HG02840 (cell line): ENCODE results near the gene HSPB7.
"Not testable (repeated sequence)": the region's sequence is repeated elsewhere in the genome, so short reads cannot be mapped to it uniquely, and the experiment has no call there.

Experiments used
- ATAC-seq: cut with Tn5 transposase; IDR thresholded peaks from one replicate; pipeline ENCODE4 v1.9.1; 2021; ENCODE audit warnings: mild to moderate bottlenecking, moderate library complexity, moderate number of reproducible peaks; ENCODE audit not compliant: unreplicated experiment, low FRiP score

Gene HSPB7

DNA sequence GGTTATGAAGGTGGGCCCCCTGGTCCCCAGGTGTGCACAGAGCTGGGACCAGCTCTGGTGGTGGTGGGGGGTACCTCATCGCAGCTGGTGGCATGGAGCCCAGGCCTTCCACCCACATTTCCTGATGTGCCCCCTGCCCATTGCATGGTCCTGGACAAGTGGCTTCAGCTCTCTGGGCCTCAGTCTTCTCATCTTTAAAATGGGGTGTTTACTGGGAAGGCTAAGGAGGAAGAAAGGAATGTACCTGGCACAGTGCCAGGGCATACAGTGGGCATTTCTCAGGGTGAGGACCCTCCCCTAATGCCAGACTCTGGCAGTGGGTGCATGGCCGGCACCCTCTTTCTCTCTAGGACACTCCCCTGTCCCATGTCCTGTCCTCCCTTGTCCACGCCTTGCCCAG, 33.2 kb upstream of the HSPB7 start:
- no peak for ATAC-seq

DNA sequence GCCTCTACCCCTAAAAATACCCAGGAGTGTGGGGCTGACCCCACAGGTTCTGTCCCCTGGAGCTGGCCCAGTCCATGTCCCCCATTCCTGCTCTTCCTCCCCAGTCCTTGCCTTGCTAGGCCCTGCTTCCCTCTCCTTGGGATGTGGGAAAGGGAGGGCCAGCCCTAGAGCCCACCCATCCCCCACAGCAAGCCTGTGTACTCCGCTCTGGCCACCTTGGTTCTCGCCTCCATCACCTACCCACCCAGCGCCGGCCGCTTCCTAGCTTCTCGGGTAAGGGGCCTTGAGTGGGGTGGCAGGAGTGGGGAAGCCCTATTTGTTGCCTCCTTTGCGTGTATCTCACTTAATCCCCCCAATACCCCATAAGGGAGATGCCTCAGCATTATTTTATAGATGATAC, 32.5 kb upstream of the HSPB7 start:
- ATAC-seq, result no peak

DNA sequence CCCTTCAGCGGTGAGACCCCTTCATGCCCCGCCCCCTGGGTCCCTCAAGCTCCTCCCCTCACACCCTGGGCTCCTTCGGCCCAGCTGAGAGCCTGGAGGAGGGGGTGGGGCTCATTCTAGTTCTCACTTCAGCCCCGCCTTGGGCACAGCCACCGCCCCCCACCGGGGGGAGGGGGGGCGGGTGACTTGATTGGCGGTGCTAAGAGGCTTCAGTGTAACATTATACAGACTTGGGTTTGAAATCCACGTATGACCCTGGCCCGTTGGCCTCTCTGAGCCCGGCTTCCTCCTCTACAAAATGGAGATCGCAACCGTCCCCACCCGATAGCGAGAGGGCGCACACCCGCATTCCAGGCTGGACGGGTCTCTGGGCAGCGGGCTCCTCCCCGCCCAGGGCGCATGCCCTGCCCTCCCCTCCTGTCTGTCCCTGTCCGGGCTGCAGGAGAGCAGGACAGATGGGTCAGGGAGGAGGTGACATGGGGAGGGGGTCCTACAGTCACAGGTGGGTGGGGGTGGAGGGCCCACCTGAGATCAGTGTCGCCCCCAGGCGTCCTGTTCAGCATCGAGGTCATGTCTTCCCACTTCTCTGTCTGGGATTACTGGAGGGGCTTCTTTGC, 30.8 kb upstream of the HSPB7 start:
- ATAC-seq, result no peak

- no peak for ATAC-seq
These were observed 30.1 kb upstream of the HSPB7 start for GRCh38 chr1:16047791-16048475.

- ATAC-seq, result no peak
These were observed 29.0 kb upstream of the HSPB7 start for GRCh38 chr1:16046842-16047241.

DNA sequence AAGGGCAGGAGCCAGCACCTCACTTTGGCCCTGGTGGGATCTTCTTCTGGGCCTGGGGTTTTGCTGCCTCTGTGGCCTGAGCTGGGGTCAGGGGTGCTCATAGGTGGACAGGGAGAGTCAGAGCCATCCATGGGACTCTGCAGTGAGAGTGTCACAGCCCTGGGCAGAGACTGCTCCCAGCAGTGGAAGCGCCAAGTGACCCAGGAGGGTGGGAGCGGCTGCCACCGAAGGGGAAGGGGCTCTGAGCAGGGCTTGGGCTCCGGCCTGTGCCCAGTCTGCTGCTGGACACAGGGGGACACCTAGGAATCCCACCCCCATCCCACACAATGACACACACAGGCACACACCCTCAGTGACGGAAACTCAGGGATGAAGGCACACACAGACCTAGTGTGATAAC, 26.1 kb upstream of the HSPB7 start:
- no peak for ATAC-seq

DNA sequence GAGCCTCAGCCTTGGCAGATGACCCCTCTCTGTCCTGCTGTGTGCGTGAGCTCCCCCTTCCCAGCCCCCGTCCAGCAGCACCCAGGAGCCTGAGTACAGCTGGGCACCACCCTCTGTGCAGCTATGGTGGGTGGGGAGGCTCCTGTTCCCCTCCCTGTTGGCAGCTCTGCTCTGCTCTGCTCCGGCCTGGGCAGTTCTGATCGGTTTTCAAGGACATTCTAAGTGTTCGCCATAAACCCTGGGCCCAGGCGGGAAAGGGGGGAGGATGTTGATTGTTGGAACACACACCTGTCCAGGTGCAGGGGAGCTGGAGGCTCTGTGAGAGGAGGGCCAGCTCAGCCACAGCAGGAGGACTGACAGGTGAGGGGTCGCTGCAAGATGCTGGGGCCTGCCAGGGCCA, 25.7 kb upstream of the HSPB7 start, which contains the start of gene CLCNKB:
CLCNKB (plus strand) TSS at position 262 of the 400 bp plus-strand sequence. CDS start 711 bp downstream, outside the sequence.
- ATAC-seq, result no peak

DNA sequence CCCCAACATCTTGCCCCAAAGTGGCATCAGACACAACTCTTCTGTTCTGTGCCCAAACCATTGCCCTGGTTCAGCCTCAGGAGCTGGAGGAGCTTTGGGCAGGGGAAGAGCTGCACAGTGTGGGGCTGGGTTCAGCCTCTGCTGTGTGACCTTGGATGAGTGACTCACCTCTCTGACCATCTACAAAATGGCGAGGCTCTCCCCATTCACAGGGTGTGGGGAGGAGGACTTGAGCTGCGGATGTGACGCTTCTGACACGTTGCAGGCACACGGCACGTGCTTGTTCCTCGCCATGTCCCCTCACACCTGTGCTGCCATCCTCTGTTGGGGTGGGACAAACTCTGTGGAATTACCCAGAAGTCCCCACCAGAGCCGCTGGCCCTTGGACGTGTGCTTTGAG, 24.8 kb upstream of the HSPB7 start:
- ATAC-seq, result not testable (repeated sequence)

GRCh38 chr1:16042096-16042495, 24.3 kb upstream of the HSPB7 start:
- ATAC-seq, result no peak

- no peak for ATAC-seq
These were observed 23.4 kb upstream of the HSPB7 start for GRCh38 chr1:16041200-16041599.

DNA sequence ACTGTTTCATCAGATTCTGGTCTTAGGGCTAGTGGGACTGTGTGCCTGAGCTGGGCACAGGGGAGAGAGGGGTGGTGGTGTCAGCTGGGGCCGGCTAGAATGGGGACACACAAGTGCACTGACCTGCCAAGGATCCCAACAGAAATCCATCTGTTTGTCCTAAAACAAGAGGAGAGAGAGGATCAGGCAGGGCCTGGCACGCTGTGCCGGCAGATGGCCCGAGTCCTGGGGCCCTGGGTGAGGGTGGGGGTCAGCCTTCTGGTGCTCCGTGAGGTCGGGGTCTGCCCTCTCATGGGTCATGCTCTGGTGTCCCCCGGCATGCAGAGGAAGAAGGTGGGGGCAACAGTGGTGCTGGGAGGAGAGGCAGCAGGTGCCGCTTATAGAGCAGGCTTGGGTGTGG, 22.0 kb upstream of the HSPB7 start:
- ATAC-seq, result not testable (repeated sequence)

- no peak for ATAC-seq
These were observed 20.7 kb upstream of the HSPB7 start for GRCh38 chr1:16038620-16038912.

DNA sequence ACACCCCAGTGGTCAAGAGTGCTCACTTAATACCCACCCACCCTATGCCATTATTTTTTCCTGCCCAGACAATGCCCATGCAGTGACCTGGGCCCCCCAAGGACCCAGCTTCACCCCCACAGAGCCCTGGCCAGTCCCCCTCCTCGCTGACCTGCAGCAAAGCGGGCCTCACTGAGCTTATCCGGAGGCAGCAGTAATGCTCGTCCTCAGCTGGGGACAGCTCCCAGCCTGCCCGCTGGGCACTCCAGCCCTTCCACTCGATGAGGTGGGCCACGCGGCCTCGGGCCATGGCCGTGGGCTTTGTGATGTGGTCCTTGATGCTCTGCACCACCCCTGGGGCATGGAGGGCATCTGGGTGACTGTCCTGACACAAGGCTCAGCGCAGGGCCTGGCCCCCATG, 18.6 kb upstream of the HSPB7 start:
- not testable (repeated sequence) for ATAC-seq

DNA sequence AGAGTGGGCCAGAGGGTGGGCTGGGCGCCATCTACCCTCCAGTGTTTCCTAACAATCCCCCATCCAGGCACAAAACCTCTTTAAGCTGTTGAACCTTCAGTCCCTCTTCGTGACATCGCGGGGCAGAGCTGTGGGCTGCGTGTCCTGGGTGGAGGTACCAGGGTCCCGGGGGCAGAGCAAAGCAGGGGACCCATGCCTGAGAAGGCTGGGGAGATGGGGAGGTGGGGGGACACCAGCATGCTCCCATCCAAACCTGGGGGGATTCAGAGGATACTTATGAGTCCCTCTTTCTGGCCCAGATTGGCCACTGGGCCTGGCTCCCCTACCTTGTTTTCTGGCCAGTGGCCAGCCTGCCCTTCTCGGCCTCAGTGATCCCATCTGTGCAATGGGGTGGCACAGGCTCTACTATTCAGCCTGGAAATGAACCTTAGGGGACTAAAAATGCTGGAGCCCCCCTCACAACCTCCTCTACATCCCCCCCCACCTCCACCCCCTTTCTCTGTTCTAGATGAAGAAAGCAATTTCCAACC, 15.3 kb upstream of the HSPB7 start:
- ATAC-seq, result not testable (repeated sequence)

DNA sequence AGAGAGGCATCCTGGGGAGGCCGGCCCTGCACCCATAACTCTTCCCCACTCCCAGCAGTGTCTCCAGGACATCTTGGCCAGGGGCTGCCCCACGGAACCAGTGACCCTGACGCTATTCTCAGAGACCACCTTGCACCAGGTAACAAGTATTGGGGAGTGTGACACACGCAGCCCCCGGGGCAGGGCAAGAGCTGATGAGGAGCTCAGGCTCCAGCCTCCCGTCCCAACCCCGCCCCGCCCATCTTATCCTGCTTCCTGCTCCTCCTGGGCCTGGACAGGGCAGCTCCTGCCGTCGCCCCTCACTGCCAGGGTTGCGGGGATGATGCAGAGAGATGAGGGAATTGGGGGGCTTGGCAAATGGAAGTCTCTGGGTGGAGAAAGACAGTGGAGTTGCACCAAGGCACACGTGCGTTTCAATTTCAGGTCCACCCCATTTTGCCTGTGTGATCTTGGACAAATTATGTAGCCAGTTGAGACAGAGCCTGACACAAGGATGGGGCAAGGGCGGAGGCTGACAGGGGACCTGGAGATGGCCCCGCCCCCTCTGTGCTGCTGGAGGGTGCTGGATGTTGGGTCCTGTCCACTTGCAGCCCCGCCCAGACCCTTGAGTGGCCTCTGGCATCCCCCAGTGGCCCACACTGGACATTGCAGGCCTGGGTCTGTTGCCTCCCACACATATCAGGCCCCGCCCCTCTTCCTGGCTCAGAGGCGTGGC, 14.7 kb upstream of the HSPB7 start:
- ATAC-seq, result no peak

- ATAC-seq, result no peak
These were observed 13.7 kb upstream of the HSPB7 start for GRCh38 chr1:16031551-16031950.

DNA sequence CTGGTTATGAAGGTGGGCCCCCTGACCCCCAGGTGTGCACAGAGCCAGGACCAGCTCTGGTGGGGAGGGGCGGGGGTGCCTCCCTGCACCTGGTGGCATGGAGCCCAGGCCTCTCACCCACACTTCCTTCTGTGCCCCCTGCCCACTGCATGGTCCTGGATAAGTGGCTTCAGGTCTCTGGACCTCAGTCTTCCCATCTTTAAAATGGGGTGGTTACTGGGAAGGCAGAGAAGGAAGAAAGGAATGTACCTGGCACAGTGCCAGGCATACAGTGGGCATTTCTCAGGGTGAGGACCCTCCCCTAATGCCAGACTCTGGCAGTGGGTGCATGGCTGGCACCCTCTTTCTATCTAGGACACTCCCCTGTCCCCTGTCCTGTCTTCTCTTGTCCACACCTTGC, 11.4 kb upstream of the HSPB7 start:
- no peak for ATAC-seq

DNA sequence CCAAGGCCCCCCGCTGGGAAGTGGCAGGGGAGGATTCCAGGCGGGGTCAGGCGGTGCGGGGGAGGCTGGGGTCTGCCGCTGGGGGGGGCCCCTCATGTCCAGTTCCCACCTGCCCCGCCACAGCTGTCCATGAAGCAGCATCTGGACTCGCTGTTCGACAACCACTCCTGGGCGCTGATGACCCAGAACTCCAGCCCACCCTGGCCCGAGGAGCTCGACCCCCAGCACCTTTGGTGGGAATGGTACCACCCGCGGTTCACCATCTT, 11.1 kb upstream of the HSPB7 start:
- ATAC-seq, result not testable (repeated sequence)

GRCh38 chr1:16028237-16029002, 10.6 kb upstream of the HSPB7 start:
- no peak for ATAC-seq

DNA sequence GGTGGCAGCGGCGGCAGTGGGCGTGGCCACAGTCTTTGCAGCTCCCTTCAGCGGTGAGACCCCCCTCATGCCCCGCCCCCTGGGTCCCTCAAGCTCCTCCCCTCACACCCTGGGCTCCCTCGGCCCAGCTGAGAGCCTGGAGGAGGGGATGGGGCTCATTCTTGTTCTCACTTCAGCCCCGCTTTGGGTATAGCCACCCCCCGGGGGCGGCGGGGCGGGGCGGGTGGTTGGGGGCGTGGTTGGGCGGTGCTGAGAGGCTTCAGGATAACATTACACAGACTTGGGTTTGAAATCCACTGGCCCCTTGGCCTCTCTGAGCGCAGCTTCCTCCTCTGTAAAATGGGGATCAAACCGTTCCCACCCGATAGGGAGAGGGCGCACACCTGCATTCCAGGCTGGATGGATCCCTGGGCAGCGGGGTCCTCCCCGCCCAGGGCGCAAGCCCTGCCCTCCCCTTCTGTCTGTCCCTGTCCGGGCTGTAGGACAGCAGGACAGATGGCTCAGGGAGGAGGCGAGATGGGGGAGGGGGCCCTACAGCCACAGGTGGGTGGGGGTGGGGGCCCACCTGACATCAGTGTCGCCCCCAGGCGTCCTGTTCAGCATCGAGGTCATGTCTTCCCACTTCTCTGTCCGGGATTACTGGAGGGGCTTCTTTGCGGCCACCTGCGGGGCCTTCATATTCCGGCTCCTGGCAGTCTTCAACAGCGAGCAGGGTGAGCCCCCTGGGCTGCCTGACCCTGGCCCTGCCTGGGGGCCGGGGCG, 9.1 kb upstream of the HSPB7 start:
- ATAC-seq, result no peak
